IMR-90 (cell line): Measurements from ENCODE around the gene C16orf92. TPM values are rescaled to one million over a fixed set of nuclear protein-coding genes. Genes with fewer than 3 reads are reported as not detected.

Experiments
- ATAC-seq: fragments of 200-7000 bp; cut with Tn5 transposase; 2 replicates; pipeline ENCODE4 v1.9.1; 2020; ENCODE audit warnings: low read depth, mild to moderate bottlenecking, moderate library complexity
- BruUV-seq: library from RNA; stranded (reverse); fragments of 400-500 nt; replicated peaks from 2 replicates; lab custom pipeline; 2021; lab: Mats Ljungman, UMichigan
- CTCF ChIA-PET: fragments of 300-600 bp; formaldehyde crosslinking; extraction: SDS; loops from one replicate; lab custom pipeline; 2021; ENCODE audit warnings: antibody characterized with exemption; lab: Yijun Ruan, JAX
- POLR2A ChIA-PET: fragments of 300-600 bp; sonication (Branson Sonifier 250); formaldehyde crosslinking; loops from one replicate; lab custom pipeline; 2022; ENCODE audit warnings: antibody characterized with exemption; ENCODE audit not compliant: unreplicated experiment; lab: Charles Lee
- DNase-seq: peaks from one replicate; pipeline ENCODE4 v3.0.0; 2013
- H2AFZ ChIP-seq: replicated peaks from 2 replicates; pipeline ENCODE3; 2013; ENCODE audit warnings: low read length, mild to moderate bottlenecking; ENCODE audit not compliant: poor library complexity
- H2AK5ac ChIP-seq: 2 replicates; pipeline ENCODE4 v1.6.1; 2013; ENCODE audit warnings: low read depth, low read length, inconsistent platforms
- H2AK9ac ChIP-seq: replicated peaks from 2 replicates; pipeline ENCODE3; 2013; ENCODE audit warnings: mild to moderate bottlenecking, low read depth, low read length, moderate library complexity; ENCODE audit not compliant: poor library complexity
- H2BK120ac ChIP-seq: 2 replicates; pipeline ENCODE4 v1.6.1; 2013; ENCODE audit warnings: low read depth, low read length, inconsistent platforms
- H2BK15ac ChIP-seq: 3 replicates; pipeline ENCODE4 v1.6.1; 2013; ENCODE audit warnings: low read depth, low read length, inconsistent platforms
- H2BK20ac ChIP-seq: 2 replicates; pipeline ENCODE4 v1.6.1; 2013; ENCODE audit warnings: low read depth, mild to moderate bottlenecking, inconsistent platforms, low read length, moderate library complexity
- H2BK5ac ChIP-seq: 2 replicates; pipeline ENCODE4 v1.6.1; 2013; ENCODE audit warnings: mild to moderate bottlenecking, low read depth, low read length, inconsistent platforms; ENCODE audit not compliant: poor library complexity, severe bottlenecking
- H3K14ac ChIP-seq: replicated peaks from 2 replicates; pipeline ENCODE4 v1.6.1; 2013; ENCODE audit warnings: low read depth, low read length, inconsistent platforms
- H3K18ac ChIP-seq: 2 replicates; pipeline ENCODE4 v1.6.1; 2013; ENCODE audit warnings: low read depth, low read length, control low read depth
- H3K23ac ChIP-seq: 2 replicates; pipeline ENCODE4 v1.6.1; 2013; ENCODE audit warnings: low read depth, low read length, inconsistent platforms
- H3K27ac ChIP-seq: 2 replicates; pipeline ENCODE4 v1.5.1; 2013; ENCODE audit warnings: mild to moderate bottlenecking, control low read depth, low read length; ENCODE audit not compliant: insufficient read depth
- H3K27me3 ChIP-seq: 2 replicates; pipeline ENCODE4 v1.6.1; 2013; ENCODE audit warnings: low read length; ENCODE audit not compliant: control insufficient read depth, insufficient read depth
- H3K36me3 ChIP-seq: 2 replicates; pipeline ENCODE4 v1.6.1; 2013; ENCODE audit warnings: low read length, mixed read lengths; ENCODE audit not compliant: control insufficient read depth, insufficient read depth
- H3K4ac ChIP-seq: 2 replicates; pipeline ENCODE4 v1.6.1; 2013; ENCODE audit warnings: low read depth, low read length, inconsistent platforms
- H3K4me1 ChIP-seq: 2 replicates; pipeline ENCODE4 v1.6.1; 2013; ENCODE audit warnings: low read length, mixed read lengths; ENCODE audit not compliant: control insufficient read depth, insufficient read depth
- H3K4me2 ChIP-seq: 2 replicates; pipeline ENCODE4 v1.6.1; 2013; ENCODE audit warnings: low read depth, mild to moderate bottlenecking, control low read depth, low read length, moderate library complexity
- H3K4me3 ChIP-seq: 2 replicates; pipeline ENCODE4 v1.5.1; 2013; ENCODE audit warnings: low read depth, mild to moderate bottlenecking, control low read depth, low read length, moderate library complexity; ENCODE audit not compliant: insufficient read depth
- H3K56ac ChIP-seq: 2 replicates; pipeline ENCODE4 v1.6.1; 2013; ENCODE audit warnings: low read length, inconsistent platforms; ENCODE audit not compliant: insufficient read depth; ENCODE audit errors: extremely low read depth
- H3K79me1 ChIP-seq, 2 experiments: 2 replicates each; pipeline ENCODE4 v1.6.1; 2013; ENCODE audit warnings: low read length in 2 of 2, inconsistent platforms in 1 of 2, low read depth in 1 of 2
- H3K9ac ChIP-seq: 2 replicates; pipeline ENCODE4 v1.6.1; 2013; ENCODE audit warnings: low read depth, low read length, control low read depth
- H3K9me1 ChIP-seq: 2 replicates; pipeline ENCODE4 v1.6.1; 2013; ENCODE audit warnings: low read length, inconsistent platforms; ENCODE audit not compliant: insufficient read depth
- H3K9me3 ChIP-seq: 2 replicates; pipeline ENCODE4 v1.6.1; 2013; ENCODE audit warnings: low read length; ENCODE audit not compliant: control insufficient read depth, insufficient read depth
- H4K20me1 ChIP-seq: 2 replicates; pipeline ENCODE4 v1.6.1; 2013; ENCODE audit warnings: low read length, inconsistent platforms; ENCODE audit not compliant: insufficient read depth
- H4K5ac ChIP-seq: 2 replicates; pipeline ENCODE4 v1.6.1; 2013; ENCODE audit warnings: mild to moderate bottlenecking, low read depth, low read length, control low read depth
- H4K8ac ChIP-seq, 2 experiments: 2 replicates each; pipeline ENCODE4 v1.6.1; 2013; ENCODE audit warnings: low read depth in 2 of 2, low read length in 2 of 2, control low read depth in 1 of 2, inconsistent platforms in 1 of 2
- H4K91ac ChIP-seq: 2 replicates; pipeline ENCODE4 v1.6.1; 2013; ENCODE audit warnings: low read depth, low read length, inconsistent platforms; ENCODE audit not compliant: insufficient read depth
- BHLHE40 ChIP-seq: fragments of 150-350 bp; IDR thresholded peaks from 2 replicates; pipeline ENCODE4 v1.6.1; 2016; ENCODE audit warnings: mild to moderate bottlenecking, low read depth, low read length
- CEBPB ChIP-seq: IDR thresholded peaks from 2 replicates; pipeline ENCODE4 v1.6.1; 2012; ENCODE audit warnings: low read depth, low read length, improper control_type of control experiment
- CHD1 ChIP-seq: IDR thresholded peaks from 2 replicates; pipeline ENCODE4 v1.6.1; 2012; ENCODE audit warnings: low read depth, low read length, improper control_type of control experiment
- FOS ChIP-seq: fragments of 150-350 bp; IDR thresholded peaks from 2 replicates; pipeline ENCODE4 v1.6.1; 2016; ENCODE audit warnings: low read depth, low read length
- MAFK ChIP-seq: IDR thresholded peaks from 2 replicates; pipeline ENCODE4 v1.6.1; 2012; ENCODE audit warnings: low read depth, low read length, improper control_type of control experiment
- MAZ ChIP-seq: IDR thresholded peaks from 2 replicates; pipeline ENCODE4 v1.6.1; 2012; ENCODE audit warnings: low read depth, mild to moderate bottlenecking, low read length, improper control_type of control experiment, moderate library complexity, borderline replicate concordance
- MXI1 ChIP-seq: IDR thresholded peaks from 2 replicates; pipeline ENCODE4 v1.6.1; 2012; ENCODE audit warnings: low read depth, mild to moderate bottlenecking, low read length, moderate library complexity, borderline replicate concordance
- NFE2L2 ChIP-seq: fragments of 150-350 bp; IDR thresholded peaks from 2 replicates; pipeline ENCODE4 v1.6.1; 2016; ENCODE audit warnings: low read depth, mild to moderate bottlenecking, low read length
- POLR2A ChIP-seq: IDR thresholded peaks from 2 replicates; pipeline ENCODE4 v1.6.1; 2012; ENCODE audit warnings: mild to moderate bottlenecking, low read depth, low read length
- RAD21 ChIP-seq: IDR thresholded peaks from 2 replicates; pipeline ENCODE4 v1.6.1; 2012; ENCODE audit warnings: low read length, improper control_type of control experiment
- RCOR1 ChIP-seq: IDR thresholded peaks from 2 replicates; pipeline ENCODE4 v1.6.1; 2012; ENCODE audit warnings: mild to moderate bottlenecking, low read length, improper control_type of control experiment; ENCODE audit not compliant: insufficient replicate concordance
- RFX5 ChIP-seq: IDR thresholded peaks from 2 replicates; pipeline ENCODE4 v1.8.0; 2012; ENCODE audit warnings: low read depth, mild to moderate bottlenecking, low read length, moderate library complexity
- SMC3 ChIP-seq: fragments of 150-350 bp; IDR thresholded peaks from 2 replicates; pipeline ENCODE4 v1.6.1; 2016; ENCODE audit warnings: low read depth, mild to moderate bottlenecking, antibody characterized with exemption, low read length, moderate library complexity
- WGBS, 2 experiments: methylation state at CpG; one replicate each; pipeline versions ENCODE4 v1.1.5 to v1.1.7; 2013; ENCODE audit warnings: missing lambda C conversion rate in 2 of 2; ENCODE audit not compliant: insufficient read length in 1 of 2; ENCODE audit errors: extremely low coverage in 2 of 2; 5-methylcytosine and 5-hydroxymethylcytosine counted together
- dilution Hi-C: fragments of 300-500 bp; cut with HindIII; formaldehyde crosslinking; loops from one replicate; pipeline ENCODE4 v1.14.3; 2018; ENCODE audit warnings: low sequenced_read_pairs; ENCODE audit not compliant: unreplicated experiment
- in situ Hi-C: fragments of 300-500 bp; cut with MboI; formaldehyde crosslinking; loops from 3 replicates; pipeline ENCODE4 v1.14.3; 2019; ENCODE audit warnings: low sequenced_read_pairs, inconsistent platforms, mixed read lengths
- intact Hi-C: fragments of 100-400 bp; cut with micrococcal nuclease; formaldehyde crosslinking; loops from 2 replicates; pipeline ENCODE4 v1.10.0; 2022
- polyA plus RNA-seq, 3 experiments: library from polyadenylated mRNA; depleted of rRNA; stranded (reverse); fragments of >200 nt; gene quantifications; 2 replicates each; pipeline ENCODE4 v1.2.3, GENCODE V29; 2012; ENCODE audit warnings: low replicate concordance in 1 of 3
- total RNA-seq: library from RNA; depleted of rRNA; stranded (reverse); fragments of >200 nt; gene quantifications from 2 replicates; pipeline ENCODE4 v1.2.3, GENCODE V29; 2012
- TF ChIP-seq, protein P1 (sequence below): conservative IDR thresholded peaks from 2 replicates; pipeline ENCODE4 v1.5.1; 2012; ENCODE audit warnings: mild to moderate bottlenecking, low read depth, low read length, improper control_type of control experiment
- TF ChIP-seq, protein P2 (sequence below): fragments of 150-350 bp; IDR thresholded peaks from 2 replicates; pipeline ENCODE4 v1.6.1; 2016; ENCODE audit warnings: low read depth, mild to moderate bottlenecking, low read length, moderate library complexity, borderline replicate concordance

C16orf92 gene
- total and polyA plus RNA-seq, 2 of the 4 experiments (the other 2 are of a cell fraction) = not detected

DNA sequence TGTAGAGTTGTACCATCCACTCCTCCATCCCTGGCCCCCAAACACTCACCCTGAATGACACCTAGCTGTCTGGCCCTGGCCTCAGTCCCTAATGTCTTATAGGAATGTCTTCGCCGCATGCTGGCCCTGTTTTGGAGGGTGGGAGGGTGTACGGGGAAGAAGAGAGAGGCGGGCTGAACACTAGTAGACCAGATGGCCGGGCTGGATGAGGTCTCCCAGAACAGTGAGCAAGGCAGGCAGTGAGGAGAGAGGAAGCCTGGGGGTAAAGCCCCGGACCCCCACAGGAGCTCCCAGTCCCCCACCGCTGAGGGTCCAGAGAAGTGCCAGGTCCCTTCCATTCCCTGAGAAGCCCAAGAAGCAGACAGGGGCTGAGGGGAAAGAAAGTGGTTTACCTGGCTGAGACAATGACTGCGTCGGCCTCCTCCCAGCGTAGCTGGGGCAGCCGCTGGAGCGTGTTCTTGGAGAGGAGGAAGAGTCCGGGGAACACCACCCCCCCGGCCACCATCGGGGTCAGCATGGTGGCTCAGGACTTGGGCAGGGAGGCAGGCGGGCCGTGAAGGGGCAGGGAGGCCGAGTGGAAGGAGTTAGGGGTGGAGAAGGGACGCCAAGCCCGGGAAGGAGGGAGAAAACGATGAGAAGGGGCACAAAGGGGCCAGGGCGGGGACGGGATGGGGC is 7.2 kb downstream of the C16orf92 start:
- ATAC-seq = no peak
- in situ Hi-C loops = no loop called here
- H4K91ac ChIP-seq = no peak overlapping the region
- intact Hi-C loops = no loop called here
- H3K9me3 ChIP-seq = no peaks in the 10 kb centered on the region
- H2AK9ac ChIP-seq = no peak overlapping the region
- dilution Hi-C loops = no loop called here
- H4K5ac ChIP-seq = no peak overlapping the region
- no peak overlapping the region for H3K4ac ChIP-seq
- no peak overlapping the region for H3K9ac ChIP-seq
- H2AFZ ChIP-seq = peak overlapping the region; percentile 43
- ChIA-PET CTCF (no interaction called here), POLR2A (no interaction called here)
- no peak overlapping the region for H2BK20ac ChIP-seq
- no peak for DNase-seq
- H3K4me2 ChIP-seq = no peak overlapping the region
- no peaks in the 10 kb centered on the region for H3K9me1 ChIP-seq
- no peaks in the 10 kb centered on the region for H3K4me1 ChIP-seq
- no peaks in the 10 kb centered on the region for H3K36me3 ChIP-seq
- TF ChIP-seq MAFK (no peak), SMC3 (no peak), RCOR1 (no peak), RAD21 (no peak), BHLHE40 (no peak), NFE2L2 (no peak), RFX5 (no peak), POLR2A (no peak), CEBPB (no peak), CHD1 (no peak), MXI1 (no peak), FOS (no peak), MAZ (no peak)
- TF ChIP-seq, protein P1, sequence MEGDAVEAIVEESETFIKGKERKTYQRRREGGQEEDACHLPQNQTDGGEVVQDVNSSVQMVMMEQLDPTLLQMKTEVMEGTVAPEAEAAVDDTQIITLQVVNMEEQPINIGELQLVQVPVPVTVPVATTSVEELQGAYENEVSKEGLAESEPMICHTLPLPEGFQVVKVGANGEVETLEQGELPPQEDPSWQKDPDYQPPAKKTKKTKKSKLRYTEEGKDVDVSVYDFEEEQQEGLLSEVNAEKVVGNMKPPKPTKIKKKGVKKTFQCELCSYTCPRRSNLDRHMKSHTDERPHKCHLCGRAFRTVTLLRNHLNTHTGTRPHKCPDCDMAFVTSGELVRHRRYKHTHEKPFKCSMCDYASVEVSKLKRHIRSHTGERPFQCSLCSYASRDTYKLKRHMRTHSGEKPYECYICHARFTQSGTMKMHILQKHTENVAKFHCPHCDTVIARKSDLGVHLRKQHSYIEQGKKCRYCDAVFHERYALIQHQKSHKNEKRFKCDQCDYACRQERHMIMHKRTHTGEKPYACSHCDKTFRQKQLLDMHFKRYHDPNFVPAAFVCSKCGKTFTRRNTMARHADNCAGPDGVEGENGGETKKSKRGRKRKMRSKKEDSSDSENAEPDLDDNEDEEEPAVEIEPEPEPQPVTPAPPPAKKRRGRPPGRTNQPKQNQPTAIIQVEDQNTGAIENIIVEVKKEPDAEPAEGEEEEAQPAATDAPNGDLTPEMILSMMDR = no peak
- TF ChIP-seq, protein P2, sequence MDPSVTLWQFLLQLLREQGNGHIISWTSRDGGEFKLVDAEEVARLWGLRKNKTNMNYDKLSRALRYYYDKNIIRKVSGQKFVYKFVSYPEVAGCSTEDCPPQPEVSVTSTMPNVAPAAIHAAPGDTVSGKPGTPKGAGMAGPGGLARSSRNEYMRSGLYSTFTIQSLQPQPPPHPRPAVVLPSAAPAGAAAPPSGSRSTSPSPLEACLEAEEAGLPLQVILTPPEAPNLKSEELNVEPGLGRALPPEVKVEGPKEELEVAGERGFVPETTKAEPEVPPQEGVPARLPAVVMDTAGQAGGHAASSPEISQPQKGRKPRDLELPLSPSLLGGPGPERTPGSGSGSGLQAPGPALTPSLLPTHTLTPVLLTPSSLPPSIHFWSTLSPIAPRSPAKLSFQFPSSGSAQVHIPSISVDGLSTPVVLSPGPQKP = no peak
- no peak overlapping the region for H3K56ac ChIP-seq
- H2BK120ac ChIP-seq = no peak overlapping the region
- peaks cover 64% of the 10 kb centered on the region for H3K27me3 ChIP-seq
- no peak overlapping the region for H4K8ac ChIP-seq
- no peak overlapping the region for H2BK15ac ChIP-seq
- no TSS peak for BruUV-seq
- no peak overlapping the region for H2AK5ac ChIP-seq
- no peak overlapping the region for H3K4me3 ChIP-seq
- H3K18ac ChIP-seq = no peak overlapping the region
- no peak overlapping the region for H2BK5ac ChIP-seq
- H3K23ac ChIP-seq = no peak overlapping the region
- peaks cover 9% of the 10 kb centered on the region; the same call in 1 of the 2 replicates for H4K20me1 ChIP-seq
- 25% methylated on average over 6 of the region's 23 CpGs; no CpG with 5 or more reads in 1 of the 2 experiments for WGBS, 2 experiments
- H3K14ac ChIP-seq = no peak overlapping the region
- no peak overlapping the region for H3K27ac ChIP-seq
- H3K79me1 ChIP-seq = no peaks in the 10 kb centered on the region
